Measurements from ENCODE around the gene PIK3CB. TPM values are rescaled to one million over a fixed set of nuclear protein-coding genes. Genes with fewer than 3 reads are reported as not detected.

The PIK3CB gene
- total RNA-seq, 4 donors from 2014 or later = 24.9 to 94.7 (median 36.8) TPM

GRCh38 chr3:138696666-138697370, 137.9 kb downstream of the PIK3CB start:
- in situ Hi-C loops (cut with MboI; ENCODE audit: low sequenced_read_pairs in 4 of 4) (loop anchor here in 3 of 4 donors (5.0 kb wide), 1 partner anchor 220 kb away; no protein-coding TSS in a partner anchor), intact Hi-C loops (cut with DNase I; ENCODE audit: low total_unique reads) (loop anchor here (5.0 kb wide), 1 partner anchor 135 kb away; the partner anchor contains the start of gene PIK3CB)
- TF ChIP-seq, protein P1, sequence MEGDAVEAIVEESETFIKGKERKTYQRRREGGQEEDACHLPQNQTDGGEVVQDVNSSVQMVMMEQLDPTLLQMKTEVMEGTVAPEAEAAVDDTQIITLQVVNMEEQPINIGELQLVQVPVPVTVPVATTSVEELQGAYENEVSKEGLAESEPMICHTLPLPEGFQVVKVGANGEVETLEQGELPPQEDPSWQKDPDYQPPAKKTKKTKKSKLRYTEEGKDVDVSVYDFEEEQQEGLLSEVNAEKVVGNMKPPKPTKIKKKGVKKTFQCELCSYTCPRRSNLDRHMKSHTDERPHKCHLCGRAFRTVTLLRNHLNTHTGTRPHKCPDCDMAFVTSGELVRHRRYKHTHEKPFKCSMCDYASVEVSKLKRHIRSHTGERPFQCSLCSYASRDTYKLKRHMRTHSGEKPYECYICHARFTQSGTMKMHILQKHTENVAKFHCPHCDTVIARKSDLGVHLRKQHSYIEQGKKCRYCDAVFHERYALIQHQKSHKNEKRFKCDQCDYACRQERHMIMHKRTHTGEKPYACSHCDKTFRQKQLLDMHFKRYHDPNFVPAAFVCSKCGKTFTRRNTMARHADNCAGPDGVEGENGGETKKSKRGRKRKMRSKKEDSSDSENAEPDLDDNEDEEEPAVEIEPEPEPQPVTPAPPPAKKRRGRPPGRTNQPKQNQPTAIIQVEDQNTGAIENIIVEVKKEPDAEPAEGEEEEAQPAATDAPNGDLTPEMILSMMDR (IDR thresholded peaks at IDR 0.05 in 4 of 5, conservative IDR thresholded peaks at IDR 0.05 in 1 of 5) = no peak
- no peak for TF ChIP-seq POLR2A (IDR thresholded peaks at IDR 0.05)
- Histone ChIP-seq H3K9me3 (no peaks in the 10 kb centered on the region), H3K4me1 (no peaks in the 10 kb centered on the region), H3K4me3 (no peak overlapping the region), H3K27me3 (no peaks in the 10 kb centered on the region), H3K27ac (no peak overlapping the region), H3K36me3 (peaks cover 0 to 30% of the 10 kb centered on the region in 2 donors)
- ATAC-seq (no peak), DNase-seq (no peak)

- intact Hi-C loops (cut with DNase I; ENCODE audit: low total_unique reads) (loop anchor here (5.0 kb wide), 1 partner anchor 138 kb away; the partner anchor contains the start of gene PIK3CB), in situ Hi-C loops (cut with MboI; ENCODE audit: low sequenced_read_pairs in 4 of 4) (loop anchor here in 3 of 4 donors (5.0 kb wide), 1 partner anchor 223 kb away; no protein-coding TSS in a partner anchor)
- Histone ChIP-seq H3K9me3 (no peaks in the 10 kb centered on the region), H3K36me3 (peaks cover 0 to 30% of the 10 kb centered on the region in 2 donors), H3K4me3 (no peak overlapping the region), H3K4me1 (no peaks in the 10 kb centered on the region), H3K27me3 (no peaks in the 10 kb centered on the region), H3K27ac (no peak overlapping the region)
- TF ChIP-seq POLR2A (IDR thresholded peaks at IDR 0.05) = no peak
- TF ChIP-seq, protein P1 (IDR thresholded peaks at IDR 0.05 in 4 of 5, conservative IDR thresholded peaks at IDR 0.05 in 1 of 5) = no peak
- ATAC-seq (no peak), DNase-seq (no peak)
Observed at GRCh38 chr3:138694287-138695007, 140.3 kb downstream of the PIK3CB start.

- in situ Hi-C loops (cut with MboI; ENCODE audit: low sequenced_read_pairs in 4 of 4) (no loop called here), intact Hi-C loops (cut with DNase I; ENCODE audit: low total_unique reads) (no loop called here)
Observed at GRCh38 chr3:138692152-138692551, 142.6 kb downstream of the PIK3CB start.

GRCh38 chr3:138691351-138691750, 143.4 kb downstream of the PIK3CB start:
- H3K27me3 ChIP-seq = no peaks in the 10 kb centered on the region
- DNase-seq (no peak), ATAC-seq (no peak)
- H3K4me1 ChIP-seq = no peaks in the 10 kb centered on the region
- H3K9me3 ChIP-seq = no peaks in the 10 kb centered on the region
- H3K4me3 ChIP-seq = no peak overlapping the region
- no peak for TF ChIP-seq POLR2A (IDR thresholded peaks at IDR 0.05)
- TF ChIP-seq, protein P1 (IDR thresholded peaks at IDR 0.05 in 4 of 5, conservative IDR thresholded peaks at IDR 0.05 in 1 of 5) = no peak
- no peak overlapping the region for H3K27ac ChIP-seq
- intact Hi-C loops (cut with DNase I; ENCODE audit: low total_unique reads) = no loop called here
- in situ Hi-C loops (cut with MboI; ENCODE audit: low sequenced_read_pairs in 4 of 4) = no loop called here
- peaks cover 2 to 14% of the 10 kb centered on the region in 2 donors for H3K36me3 ChIP-seq

More at GRCh38 chr3:138692152-138692551, 142.6 kb downstream of the PIK3CB start:
- Histone ChIP-seq H3K36me3 (peaks cover 0 to 16% of the 10 kb centered on the region in 2 donors), H3K4me1 (no peaks in the 10 kb centered on the region), H3K27ac (no peak overlapping the region), H3K4me3 (no peak overlapping the region), H3K9me3 (no peaks in the 10 kb centered on the region), H3K27me3 (no peaks in the 10 kb centered on the region)
- ATAC-seq (no peak), DNase-seq (no peak)
- TF ChIP-seq POLR2A (IDR thresholded peaks at IDR 0.05) = no peak
- TF ChIP-seq, protein P1 (IDR thresholded peaks at IDR 0.05 in 4 of 5, conservative IDR thresholded peaks at IDR 0.05 in 1 of 5) = no peak
